ENCODE measurements around the gene CRNN. TPM values are rescaled to one million over a fixed set of nuclear protein-coding genes. Genes with fewer than 3 reads are reported as not detected.

Gene CRNN
- total RNA-seq, 5 donors from 2014 or later (not counting 1 experiment from before 2014, with no cell fraction given) = not detected

DNA sequence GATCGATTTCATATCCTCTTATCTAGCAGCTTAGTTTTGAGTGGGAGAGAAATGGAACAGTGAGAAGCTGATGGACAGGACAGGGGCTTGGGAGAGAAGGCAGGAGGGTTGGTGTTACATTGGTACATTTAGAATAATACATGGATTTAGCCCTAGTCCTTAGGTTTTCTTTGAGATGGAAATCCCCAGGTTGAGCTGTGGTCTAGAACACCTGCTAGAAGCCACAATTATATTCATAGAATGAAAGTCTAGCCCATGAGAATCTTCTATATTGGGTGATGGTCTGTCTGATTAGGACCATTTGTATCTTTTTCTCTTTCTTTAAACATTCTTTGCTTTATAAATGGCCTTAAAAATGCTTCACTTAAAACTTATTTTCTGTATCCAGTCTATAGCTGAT is 19.9 kb downstream of the CRNN start:
- Mint-ChIP-seq H3K27ac (no peak overlapping the region), H3K9me3 (no peaks in the 10 kb centered on the region), H3K27me3 (peaks cover 24 to 27% of the 10 kb centered on the region in 2 donors), H3K4me1 (peaks cover 0 to 35% (median 34%) of the 10 kb centered on the region in 3 donors), H3K36me3 (no peaks in the 10 kb centered on the region), H3K4me3 (no peak overlapping the region)
- ChIA-PET POLR2A (no interaction called here), CTCF (no interaction called here)
- DNase-seq = no peak
- Histone ChIP-seq H3K9me3 (no peaks in the 10 kb centered on the region), H3K27ac (ENCODE audit: low read length) (no peak overlapping the region), H3K4me1 (ENCODE audit: control insufficient read depth in 1 of 2, extremely low read depth in 1 of 2, insufficient read depth in 2 of 2, low read length in 2 of 2) (no peaks in the 10 kb centered on the region), H3K4me3 (ENCODE audit: control insufficient read depth in 1 of 2, extremely low read depth in 1 of 2, low read length in 1 of 2) (no peak overlapping the region), H3K27me3 (replicated peaks in 1 of 2; ENCODE audit: control insufficient read depth in 2 of 2, extremely low read depth in 1 of 2, insufficient read depth in 2 of 2, low read length in 1 of 2) (peaks cover 0 to 3% of the 10 kb centered on the region in 2 experiments), H3K36me3 (ENCODE audit: control insufficient read depth in 2 of 2, extremely low read depth in 1 of 2, insufficient read depth in 1 of 2, low read length in 1 of 2) (no peaks in the 10 kb centered on the region)
- WGBS (ENCODE audit: insufficient coverage) = no CpG with 5 or more reads among the region's 1 CpG
- no peak for ATAC-seq (replicated peaks in 1 of 4)

DNA sequence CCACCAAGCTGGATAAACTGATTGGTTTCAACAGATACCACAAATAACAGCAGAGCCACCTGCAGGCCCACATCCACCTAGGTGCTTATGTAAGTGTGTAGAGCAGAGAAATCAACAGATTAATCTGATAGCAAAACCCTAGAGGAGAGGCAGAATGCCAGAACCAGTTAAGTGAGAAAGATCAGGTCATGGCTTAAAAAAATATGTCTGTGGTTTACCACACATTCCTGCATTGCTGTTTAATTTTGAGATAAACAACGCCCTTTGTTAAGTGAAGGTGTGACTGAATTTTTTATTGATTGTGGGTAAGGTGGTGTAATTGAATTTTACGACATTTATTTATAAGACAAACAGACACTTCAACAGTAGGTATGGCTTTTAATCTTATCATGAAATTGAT is 21.2 kb downstream of the CRNN start:
- Mint-ChIP-seq H3K4me1 (peaks cover 0 to 35% (median 34%) of the 10 kb centered on the region in 3 donors), H3K27me3 (peaks cover 26 to 36% of the 10 kb centered on the region in 2 donors), H3K9me3 (no peaks in the 10 kb centered on the region), H3K27ac (peak overlapping the region; percentile 54 to 55), H3K4me3 (no peak overlapping the region), H3K36me3 (no peaks in the 10 kb centered on the region)
- POLR2A ChIA-PET = no interaction called here
- CTCF ChIA-PET = interaction anchor here in 1 of 2 donors (1.8 kb wide), 1 partner anchor 45 kb away, joined by 10 read pairs; no protein-coding TSS in a partner anchor
- no CpG with 5 or more reads among the region's 2 CpGs for WGBS (ENCODE audit: insufficient coverage)
- Histone ChIP-seq H3K4me1 (ENCODE audit: control insufficient read depth in 1 of 2, extremely low read depth in 1 of 2, insufficient read depth in 2 of 2, low read length in 2 of 2) (no peaks in the 10 kb centered on the region), H3K27me3 (replicated peaks in 1 of 2; ENCODE audit: control insufficient read depth in 2 of 2, extremely low read depth in 1 of 2, insufficient read depth in 2 of 2, low read length in 1 of 2) (no peaks in the 10 kb centered on the region), H3K9me3 (no peaks in the 10 kb centered on the region), H3K36me3 (ENCODE audit: control insufficient read depth in 2 of 2, extremely low read depth in 1 of 2, insufficient read depth in 1 of 2, low read length in 1 of 2) (no peaks in the 10 kb centered on the region), H3K27ac (ENCODE audit: low read length) (no peak overlapping the region), H3K4me3 (ENCODE audit: control insufficient read depth in 1 of 2, extremely low read depth in 1 of 2, low read length in 1 of 2) (no peak overlapping the region)
- DNase-seq (peak in 17 of 35 experiments; percentile 2 to 61 (median 11)), ATAC-seq (replicated peaks in 1 of 4) (peak; percentile 43 to 86 (median 72))

GRCh38 chr1:152388889-152389288 is 25.2 kb downstream of the CRNN start:
- Histone ChIP-seq H3K27ac (ENCODE audit: low read length) (no peak overlapping the region), H3K4me1 (ENCODE audit: control insufficient read depth in 1 of 2, extremely low read depth in 1 of 2, insufficient read depth in 2 of 2, low read length in 2 of 2) (no peaks in the 10 kb centered on the region), H3K9me3 (no peaks in the 10 kb centered on the region), H3K4me3 (ENCODE audit: control insufficient read depth in 1 of 2, extremely low read depth in 1 of 2, low read length in 1 of 2) (no peak overlapping the region), H3K36me3 (ENCODE audit: control insufficient read depth in 2 of 2, extremely low read depth in 1 of 2, insufficient read depth in 1 of 2, low read length in 1 of 2) (no peaks in the 10 kb centered on the region), H3K27me3 (replicated peaks in 1 of 2; ENCODE audit: control insufficient read depth in 2 of 2, extremely low read depth in 1 of 2, insufficient read depth in 2 of 2, low read length in 1 of 2) (no peaks in the 10 kb centered on the region)
- Mint-ChIP-seq H3K4me3 (no peak overlapping the region), H3K36me3 (no peaks in the 10 kb centered on the region), H3K27me3 (peaks cover 18 to 36% of the 10 kb centered on the region in 2 donors), H3K4me1 (peaks cover 0 to 19% (median 18%) of the 10 kb centered on the region in 3 donors), H3K27ac (no peak overlapping the region), H3K9me3 (no peaks in the 10 kb centered on the region)
- 70% methylated on average over 2 of the region's 4 CpGs for WGBS (ENCODE audit: insufficient coverage)
- ChIA-PET CTCF (no interaction called here), POLR2A (no interaction called here)
- ATAC-seq (replicated peaks in 1 of 4) = no peak
- DNase-seq = no peak

DNA sequence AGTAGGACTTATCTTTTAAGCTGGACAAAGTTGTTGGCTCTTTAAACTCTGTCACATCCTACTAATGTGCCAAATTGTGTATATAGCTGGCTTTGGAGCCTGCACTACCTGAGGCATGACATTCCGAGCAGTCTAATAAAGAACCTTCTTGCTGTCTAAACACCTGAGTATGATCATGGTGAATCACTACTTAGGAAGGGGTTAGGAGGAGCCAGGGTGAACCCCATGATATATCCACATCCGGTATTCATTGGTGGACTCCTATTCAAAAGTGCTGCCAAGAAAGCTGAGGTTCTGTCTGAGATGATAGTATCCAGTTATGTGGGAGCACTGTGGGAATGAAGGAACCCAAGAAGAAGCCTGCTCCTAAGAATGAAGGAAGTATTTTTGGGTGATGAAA is 27.1 kb downstream of the CRNN start:
- peaks cover 22 to 32% of the 10 kb centered on the region in 2 donors for H3K27me3 Mint-ChIP-seq
- H3K4me3 Mint-ChIP-seq = no peak overlapping the region
- H3K27me3 ChIP-seq (replicated peaks in 1 of 2; ENCODE audit: control insufficient read depth in 2 of 2, extremely low read depth in 1 of 2, insufficient read depth in 2 of 2, low read length in 1 of 2) = no peaks in the 10 kb centered on the region
- H3K36me3 Mint-ChIP-seq = no peaks in the 10 kb centered on the region
- DNase-seq (no peak), ATAC-seq (replicated peaks in 1 of 4) (no peak)
- H3K4me3 ChIP-seq (ENCODE audit: control insufficient read depth in 1 of 2, extremely low read depth in 1 of 2, low read length in 1 of 2) = no peak overlapping the region
- H3K27ac Mint-ChIP-seq = no peak overlapping the region
- no peak overlapping the region for H3K27ac ChIP-seq (ENCODE audit: low read length)
- no peaks in the 10 kb centered on the region for H3K4me1 ChIP-seq (ENCODE audit: control insufficient read depth in 1 of 2, extremely low read depth in 1 of 2, insufficient read depth in 2 of 2, low read length in 2 of 2)
- H3K36me3 ChIP-seq (ENCODE audit: control insufficient read depth in 2 of 2, extremely low read depth in 1 of 2, insufficient read depth in 1 of 2, low read length in 1 of 2) = no peaks in the 10 kb centered on the region
- H3K4me1 Mint-ChIP-seq = peaks cover 0 to 2% (median 0%) of the 10 kb centered on the region in 3 donors
- no peaks in the 10 kb centered on the region for H3K9me3 Mint-ChIP-seq
- POLR2A ChIA-PET = no interaction called here
- WGBS (ENCODE audit: insufficient coverage) = no CpG with 5 or more reads among the region's 2 CpGs
- no peaks in the 10 kb centered on the region for H3K9me3 ChIP-seq
- CTCF ChIA-PET = no interaction called here

GRCh38 chr1:152380932-152381331 is 33.1 kb downstream of the CRNN start:
- 79% methylated on average over 13 of the region's 16 CpGs for WGBS (ENCODE audit: insufficient coverage)
- no peak overlapping the region for H3K27ac ChIP-seq (ENCODE audit: low read length)
- H3K36me3 Mint-ChIP-seq = no peaks in the 10 kb centered on the region
- H3K4me3 ChIP-seq (ENCODE audit: control insufficient read depth in 1 of 2, extremely low read depth in 1 of 2, low read length in 1 of 2) = no peak overlapping the region
- H3K27ac Mint-ChIP-seq = no peak overlapping the region
- peaks cover 4 to 11% of the 10 kb centered on the region in 2 donors for H3K27me3 Mint-ChIP-seq
- H3K4me1 ChIP-seq (ENCODE audit: control insufficient read depth in 1 of 2, extremely low read depth in 1 of 2, insufficient read depth in 2 of 2, low read length in 2 of 2) = no peaks in the 10 kb centered on the region
- DNase-seq (no peak), ATAC-seq (replicated peaks in 1 of 4) (no peak)
- H3K36me3 ChIP-seq (ENCODE audit: control insufficient read depth in 2 of 2, extremely low read depth in 1 of 2, insufficient read depth in 1 of 2, low read length in 1 of 2) = no peaks in the 10 kb centered on the region
- H3K9me3 ChIP-seq = no peaks in the 10 kb centered on the region
- H3K4me1 Mint-ChIP-seq = no peaks in the 10 kb centered on the region
- H3K27me3 ChIP-seq (replicated peaks in 1 of 2; ENCODE audit: control insufficient read depth in 2 of 2, extremely low read depth in 1 of 2, insufficient read depth in 2 of 2, low read length in 1 of 2) = peaks cover 2 to 3% of the 10 kb centered on the region in 2 experiments
- no peak overlapping the region for H3K4me3 Mint-ChIP-seq
- H3K9me3 Mint-ChIP-seq = no peaks in the 10 kb centered on the region
- ChIA-PET POLR2A (no interaction called here), CTCF (no interaction called here)

DNA sequence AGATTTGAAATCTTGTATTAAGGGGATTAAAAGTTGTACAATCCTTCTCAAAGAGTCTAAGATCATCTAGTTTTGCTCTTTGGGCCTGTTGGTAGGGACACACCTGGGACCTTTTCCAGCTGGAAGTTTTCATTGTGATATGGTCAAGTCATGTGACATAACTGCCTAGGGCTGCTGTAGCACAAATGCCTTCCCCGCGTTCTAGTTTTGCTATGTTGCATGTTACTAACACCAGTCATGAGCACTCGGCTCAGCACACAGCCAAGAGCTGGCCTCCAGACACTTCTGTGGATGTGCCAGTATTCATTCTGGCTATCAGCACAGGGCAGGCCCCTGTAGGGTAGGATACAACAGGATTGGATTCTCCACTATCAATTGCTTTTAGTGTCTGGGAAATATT is 39.6 kb downstream of the CRNN start:
- Histone ChIP-seq H3K36me3 (ENCODE audit: control insufficient read depth in 2 of 2, extremely low read depth in 1 of 2, insufficient read depth in 1 of 2, low read length in 1 of 2) (no peaks in the 10 kb centered on the region), H3K4me1 (ENCODE audit: control insufficient read depth in 1 of 2, extremely low read depth in 1 of 2, insufficient read depth in 2 of 2, low read length in 2 of 2) (no peaks in the 10 kb centered on the region), H3K9me3 (no peaks in the 10 kb centered on the region), H3K4me3 (ENCODE audit: control insufficient read depth in 1 of 2, extremely low read depth in 1 of 2, low read length in 1 of 2) (no peak overlapping the region), H3K27me3 (replicated peaks in 1 of 2; ENCODE audit: control insufficient read depth in 2 of 2, extremely low read depth in 1 of 2, insufficient read depth in 2 of 2, low read length in 1 of 2) (peaks cover 0 to 3% of the 10 kb centered on the region in 2 experiments), H3K27ac (ENCODE audit: low read length) (no peak overlapping the region)
- ATAC-seq (replicated peaks in 1 of 4) (no peak), DNase-seq (no peak)
- WGBS (ENCODE audit: insufficient coverage) = 89% methylated on average over 3 of the region's 3 CpGs
- no peaks in the 10 kb centered on the region for H3K4me1 Mint-ChIP-seq
- ChIA-PET CTCF (no interaction called here), POLR2A (no interaction called here)
- H3K27ac Mint-ChIP-seq = no peak overlapping the region
- peaks cover 0 to 3% (median 1%) of the 10 kb centered on the region in 3 donors for H3K9me3 Mint-ChIP-seq
- peaks cover 0 to 9% of the 10 kb centered on the region in 2 donors for H3K27me3 Mint-ChIP-seq
- no peak overlapping the region for H3K4me3 Mint-ChIP-seq
- H3K36me3 Mint-ChIP-seq = no peaks in the 10 kb centered on the region

GRCh38 chr1:152372672-152373071 is 41.4 kb downstream of the CRNN start:
- Histone ChIP-seq H3K4me1 (ENCODE audit: control insufficient read depth in 1 of 2, extremely low read depth in 1 of 2, insufficient read depth in 2 of 2, low read length in 2 of 2) (no peaks in the 10 kb centered on the region), H3K36me3 (ENCODE audit: control insufficient read depth in 2 of 2, extremely low read depth in 1 of 2, insufficient read depth in 1 of 2, low read length in 1 of 2) (no peaks in the 10 kb centered on the region), H3K27me3 (replicated peaks in 1 of 2; ENCODE audit: control insufficient read depth in 2 of 2, extremely low read depth in 1 of 2, insufficient read depth in 2 of 2, low read length in 1 of 2) (no peaks in the 10 kb centered on the region), H3K4me3 (ENCODE audit: control insufficient read depth in 1 of 2, extremely low read depth in 1 of 2, low read length in 1 of 2) (no peak overlapping the region), H3K27ac (ENCODE audit: low read length) (no peak overlapping the region), H3K9me3 (no peaks in the 10 kb centered on the region)
- CTCF ChIA-PET = no interaction called here
- Mint-ChIP-seq H3K4me3 (no peak overlapping the region), H3K4me1 (no peaks in the 10 kb centered on the region), H3K9me3 (peaks cover 0 to 12% (median 6%) of the 10 kb centered on the region in 3 donors), H3K27me3 (peaks cover 4 to 6% of the 10 kb centered on the region in 2 donors), H3K36me3 (no peaks in the 10 kb centered on the region), H3K27ac (no peak overlapping the region)
- POLR2A ChIA-PET = no interaction called here
- no CpG with 5 or more reads among the region's 1 CpG for WGBS (ENCODE audit: insufficient coverage)
- no peak for ATAC-seq (replicated peaks in 1 of 4)
- no peak for DNase-seq

Measured in T-cell (primary cell).